Right kidney (tissue), 9 donors: ENCODE data around the gene TRIM38.
"Not testable (repeated sequence)": the region's sequence is repeated elsewhere in the genome, so short reads cannot be mapped to it uniquely, and the experiment has no call there.

Experiments used
- DNase-seq: peaks from one replicate; pipeline ENCODE4 v3.0.0-alpha.2; 2016
- long read RNA-seq, 8 donors: transcript quantifications; one replicate each; lab custom pipeline, GENCODE V29; 2026

The TRIM38 gene, protein sequence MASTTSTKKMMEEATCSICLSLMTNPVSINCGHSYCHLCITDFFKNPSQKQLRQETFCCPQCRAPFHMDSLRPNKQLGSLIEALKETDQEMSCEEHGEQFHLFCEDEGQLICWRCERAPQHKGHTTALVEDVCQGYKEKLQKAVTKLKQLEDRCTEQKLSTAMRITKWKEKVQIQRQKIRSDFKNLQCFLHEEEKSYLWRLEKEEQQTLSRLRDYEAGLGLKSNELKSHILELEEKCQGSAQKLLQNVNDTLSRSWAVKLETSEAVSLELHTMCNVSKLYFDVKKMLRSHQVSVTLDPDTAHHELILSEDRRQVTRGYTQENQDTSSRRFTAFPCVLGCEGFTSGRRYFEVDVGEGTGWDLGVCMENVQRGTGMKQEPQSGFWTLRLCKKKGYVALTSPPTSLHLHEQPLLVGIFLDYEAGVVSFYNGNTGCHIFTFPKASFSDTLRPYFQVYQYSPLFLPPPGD
- long read RNA-seq, donor 1, full-length matches to known transcripts, result 1 of 1 reads
- long read RNA-seq, donor 1, partial matches to known transcripts, result 0 of 1 reads
- long read RNA-seq, donor 1, other reads (novel, unspliced or antisense), result 0 of 1 reads
- long read RNA-seq, donor 2, result 0 reads
- long read RNA-seq, donor 3, result 0 reads
- long read RNA-seq, donor 4, partial matches to known transcripts, result 12 of 12 reads
- long read RNA-seq, donor 4, other reads (novel, unspliced or antisense), result 0 of 12 reads
- long read RNA-seq, donor 5, full-length matches to known transcripts, result 3 of 3 reads
- long read RNA-seq, donor 5, partial matches to known transcripts, result 0 of 3 reads
- long read RNA-seq, donor 5, other reads (novel, unspliced or antisense), result 0 of 3 reads
- long read RNA-seq, donor 6, full-length matches to known transcripts, result 1 of 1 reads
- long read RNA-seq, donor 6, partial matches to known transcripts, result 0 of 1 reads
- long read RNA-seq, donor 6, other reads (novel, unspliced or antisense), result 0 of 1 reads
- long read RNA-seq, donor 7, full-length matches to known transcripts, result 2 of 2 reads
- long read RNA-seq, donor 7, partial matches to known transcripts, result 0 of 2 reads
- long read RNA-seq, donor 7, other reads (novel, unspliced or antisense), result 0 of 2 reads
- long read RNA-seq, donor 8, full-length matches to known transcripts, result 1 of 8 reads
- long read RNA-seq, donor 8, partial matches to known transcripts, result 7 of 8 reads
- long read RNA-seq, donor 8, other reads (novel, unspliced or antisense), result 0 of 8 reads

- DNase-seq, result peak; percentile 67
These were observed at the start of gene TRIM38 for GRCh38 chr6:25962149-25963127. TRIM38 (plus strand) TSS chr6:25962802; CDS start chr6:25966523, 3,721 bp downstream.

GRCh38 chr6:25913741-25914140, 48.9 kb upstream of the TRIM38 start:
- no peak for DNase-seq

GRCh38 chr6:25916330-25916729, 46.3 kb upstream of the TRIM38 start:
- DNase-seq, result no peak

DNA sequence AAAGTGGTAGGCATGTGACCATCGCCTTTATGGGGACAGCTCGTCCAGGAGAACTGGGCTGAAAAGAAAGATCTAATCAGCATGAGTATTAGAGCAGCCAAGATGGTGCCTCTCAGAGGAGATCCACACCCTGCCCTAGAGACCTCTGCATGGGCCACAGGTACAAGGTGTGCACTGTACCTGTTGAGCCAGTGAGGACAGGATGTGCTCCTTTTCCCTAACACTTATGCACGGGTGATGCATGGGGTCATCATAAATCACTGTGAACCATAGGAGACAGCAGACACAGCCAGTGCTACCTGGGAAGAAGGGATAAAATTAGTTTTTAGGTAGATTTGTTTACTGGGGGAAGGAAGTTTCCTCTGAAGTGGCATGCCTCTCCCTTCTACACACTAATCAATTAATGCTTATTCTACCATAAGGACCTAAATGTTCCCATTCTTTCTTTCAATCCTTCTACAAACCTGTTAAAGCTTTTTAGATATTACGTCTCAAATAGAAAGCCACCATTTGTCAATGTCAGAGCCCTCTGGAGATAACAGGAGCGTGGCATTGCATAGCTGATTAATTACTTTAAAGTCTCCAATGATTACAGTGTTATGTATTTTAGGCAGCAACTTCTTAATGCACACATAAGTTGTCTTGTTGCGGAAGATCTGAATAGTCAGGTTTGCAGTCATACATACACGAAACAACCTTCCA, 45.7 kb upstream of the TRIM38 start:
- DNase-seq, result no peak

GRCh38 chr6:25918083-25918683, 44.4 kb upstream of the TRIM38 start:
- no peak for DNase-seq

- DNase-seq, result no peak
These were observed 42.9 kb upstream of the TRIM38 start for GRCh38 chr6:25919657-25920056.

DNA sequence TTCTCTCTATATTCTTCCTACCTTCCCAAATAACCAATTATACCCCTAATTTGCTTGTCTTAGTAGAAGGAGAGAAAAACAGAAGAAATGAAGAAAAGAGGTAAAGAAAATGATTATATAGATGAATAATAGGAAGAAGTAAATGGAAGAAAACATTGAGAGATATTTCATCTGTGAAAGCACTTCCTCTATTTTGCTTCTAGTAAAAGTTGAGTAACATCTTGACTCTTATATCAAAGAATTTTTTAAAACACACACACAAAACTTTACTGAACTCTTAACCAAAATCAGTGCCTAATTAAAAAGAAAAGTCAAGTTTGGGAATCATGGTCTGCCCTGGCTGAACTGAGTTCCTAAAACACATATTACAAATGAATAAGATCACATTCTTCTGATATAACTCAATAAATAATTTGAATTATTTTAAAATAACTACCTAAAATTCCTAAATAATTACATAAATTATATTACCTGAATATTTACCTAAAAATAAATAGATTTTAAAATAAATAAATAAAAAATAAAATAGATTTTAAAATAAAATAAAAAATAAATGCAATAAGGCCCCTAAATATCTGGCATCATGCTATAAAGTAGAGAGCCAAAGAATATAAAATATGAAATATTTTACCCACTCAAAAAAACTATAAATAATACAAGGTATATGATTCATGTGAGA, 40.9 kb upstream of the TRIM38 start:
- no peak for DNase-seq

- no peak for DNase-seq
These were observed 40.3 kb upstream of the TRIM38 start for GRCh38 chr6:25922301-25922700.

- no peak for DNase-seq
These were observed 36.7 kb upstream of the TRIM38 start for GRCh38 chr6:25925876-25926275.

DNA sequence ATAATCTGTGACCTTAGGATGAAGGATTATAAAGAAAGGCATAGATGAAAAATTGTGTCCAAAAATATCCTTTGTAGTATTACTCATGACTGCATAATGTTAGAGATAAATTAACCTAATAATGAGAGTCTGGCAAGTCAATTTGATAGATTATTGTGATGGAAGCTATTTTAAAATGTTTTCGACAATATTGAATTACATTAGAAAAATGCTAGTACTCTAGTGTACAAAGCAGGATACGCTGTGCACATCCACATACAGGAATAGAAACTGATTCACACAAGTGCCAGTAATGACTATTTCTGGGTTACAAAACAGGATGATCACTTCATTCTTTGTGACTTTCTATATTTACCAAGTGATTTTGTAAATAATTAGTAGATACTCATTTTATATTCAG, 35.4 kb upstream of the TRIM38 start:
- DNase-seq, result no peak

DNA sequence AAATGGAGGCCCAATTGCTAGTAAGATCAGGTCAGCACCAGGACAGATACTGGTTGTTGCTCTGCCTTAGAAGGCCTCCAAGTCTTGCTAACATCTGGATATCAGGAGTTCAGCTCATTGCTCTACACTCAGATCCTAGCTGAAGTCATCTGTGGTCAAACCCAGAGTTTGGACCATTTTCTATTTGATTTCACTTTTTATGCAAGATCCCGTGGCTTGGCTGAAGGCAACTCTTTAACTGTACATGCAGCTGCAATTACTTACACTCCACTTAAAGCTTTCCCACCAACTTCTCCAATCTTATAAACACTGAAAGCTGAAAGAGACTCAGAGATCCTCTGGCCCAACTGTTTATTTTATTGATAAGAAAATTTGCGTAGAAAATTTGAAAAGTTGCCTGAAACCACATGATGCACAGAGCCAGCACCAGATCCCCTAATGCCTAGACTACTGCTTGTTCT, 34.8 kb upstream of the TRIM38 start:
- DNase-seq, result no peak

DNA sequence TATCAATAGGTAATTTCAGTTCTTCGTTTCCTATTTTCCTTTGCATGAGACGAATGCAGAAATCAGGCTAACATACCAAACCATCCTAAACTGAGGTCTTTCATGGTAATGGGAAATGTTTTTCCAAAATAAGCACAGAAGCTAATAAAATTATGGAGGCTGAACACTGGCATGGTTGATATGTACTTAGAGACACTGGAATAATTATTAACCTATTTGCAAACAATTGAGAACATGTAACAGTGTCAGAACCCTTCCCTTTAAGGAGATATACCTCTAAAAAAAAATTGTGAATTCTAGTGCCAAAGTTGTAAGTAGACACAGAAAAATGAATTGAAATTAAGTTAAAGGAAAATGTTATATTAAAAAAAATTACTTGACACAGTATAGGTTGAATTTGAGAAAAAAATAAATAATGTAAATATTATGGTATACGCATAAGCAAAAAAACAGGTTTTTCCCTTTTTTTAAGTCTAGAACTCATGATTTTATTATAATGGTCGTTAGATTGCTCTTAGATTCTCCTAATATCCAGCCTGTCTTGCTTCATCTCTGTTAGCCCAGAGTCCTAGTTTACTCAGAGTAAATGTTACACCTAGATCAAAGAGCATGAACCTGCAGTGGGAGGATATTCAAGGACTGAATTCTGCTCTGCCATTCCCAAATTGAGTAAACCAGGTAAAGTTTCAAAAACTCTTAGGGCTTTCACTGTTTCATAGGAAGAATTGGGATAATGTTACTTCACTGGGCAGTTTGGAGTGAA, 33.9 kb upstream of the TRIM38 start:
- DNase-seq, result no peak

- DNase-seq, result not testable (repeated sequence)
These were observed 32.8 kb upstream of the TRIM38 start for GRCh38 chr6:25929785-25930184.

- no peak for DNase-seq
These were observed 31.8 kb upstream of the TRIM38 start, which contains the start of gene SLC17A2 for GRCh38 chr6:25930532-25931410. SLC17A2 (minus strand) TSS chr6:25930691; CDS start chr6:25925796, 4,895 bp downstream.

GRCh38 chr6:25931411-25931709, 31.2 kb upstream of the TRIM38 start:
- no peak for DNase-seq

GRCh38 chr6:25934156-25934555, 28.4 kb upstream of the TRIM38 start:
- no peak for DNase-seq

GRCh38 chr6:25934735-25935313, 27.8 kb upstream of the TRIM38 start:
- DNase-seq, result no peak
